RCC 7860 (cell line): ENCODE data around the gene GGTLC3.
"Not testable (repeated sequence)": the region's sequence is repeated elsewhere in the genome, so short reads cannot be mapped to it uniquely, and the experiment has no call there.

ENCODE experiments used
- DNase-seq: peaks from one replicate; pipeline ENCODE4 v3.0.0-alpha.2; 2015; ENCODE audit warnings: low spot score
- FAIRE-seq: peaks from 2 replicates; lab custom pipeline; 2012; peaks lifted over from hg19 to GRCh38; lab: Jason Lieb, UNC

Gene GGTLC3

DNA sequence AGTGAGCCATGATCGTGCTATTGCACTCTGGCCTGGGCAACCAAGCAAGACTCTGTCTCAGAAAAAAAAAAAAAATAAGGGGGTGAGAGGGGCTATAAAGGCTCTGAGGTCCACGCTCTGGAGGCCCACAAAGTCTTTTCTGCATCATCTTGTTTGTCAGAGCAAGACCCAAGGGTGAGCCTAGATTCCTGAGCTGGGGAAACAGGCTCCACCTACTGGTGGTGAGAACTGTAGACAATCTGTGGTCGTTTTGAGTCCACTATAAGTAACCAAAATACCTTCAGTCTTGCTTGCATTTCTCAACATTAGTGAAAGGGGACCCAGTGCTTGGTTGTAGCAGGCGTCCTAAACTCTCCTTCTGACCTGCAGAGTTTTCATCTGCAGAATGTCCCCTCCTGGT, 5.4 kb upstream of the GGTLC3 start:
- not testable (repeated sequence) for DNase-seq, FAIRE-seq

- not testable (repeated sequence) for FAIRE-seq, DNase-seq
Observed at GRCh38 chr22:18522762-18523161, 4.8 kb upstream of the GGTLC3 start.

- not testable (repeated sequence) for FAIRE-seq, DNase-seq
Observed at GRCh38 chr22:18513454-18513853, 4.5 kb downstream of the GGTLC3 start.

- DNase-seq, FAIRE-seq: not testable (repeated sequence)
Observed at GRCh38 chr22:18512378-18512777, 5.6 kb downstream of the GGTLC3 start.

DNA sequence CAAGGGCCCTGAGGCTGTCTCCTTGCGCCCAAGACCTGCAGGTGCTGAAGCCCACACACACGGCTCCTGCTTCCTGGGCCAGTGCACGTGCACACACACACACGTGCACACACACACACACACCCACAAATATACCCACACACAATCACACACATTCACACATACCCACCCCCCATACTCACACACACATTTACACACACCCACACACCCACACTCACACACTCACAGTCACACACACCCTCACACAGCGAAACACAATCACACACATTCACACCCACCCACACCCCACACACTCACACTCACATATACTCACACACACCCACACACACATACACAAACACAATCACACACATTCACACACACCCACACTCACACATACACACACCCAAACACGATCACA, 6.6 kb downstream of the GGTLC3 start:
- not testable (repeated sequence) for DNase-seq, FAIRE-seq

DNA sequence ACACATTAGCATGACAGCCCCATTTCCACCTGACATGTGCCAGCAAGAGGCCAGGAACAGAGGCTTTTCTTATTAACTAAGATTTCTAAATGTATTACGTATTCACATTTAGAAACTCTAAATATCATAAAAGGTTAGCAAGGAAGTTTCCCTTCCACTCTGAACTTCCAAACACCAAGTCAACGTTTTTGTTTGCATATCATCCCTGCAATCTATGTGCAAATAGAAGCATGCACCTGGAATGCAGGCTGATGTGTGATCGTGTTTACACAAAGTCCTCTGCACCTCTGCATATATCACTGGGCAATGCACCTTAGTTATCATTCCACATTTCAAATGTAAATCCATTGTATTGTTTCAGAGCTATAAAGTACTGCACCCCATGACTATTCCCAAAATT, 21.7 kb downstream of the GGTLC3 start:
- FAIRE-seq, DNase-seq: not testable (repeated sequence)
